HepG2 (cell line): ENCODE results near the gene IRAK2.

ENCODE experiments used
- CTCF ChIP-seq: sonication (generic); formaldehyde crosslinking; IDR thresholded peaks from 2 replicates; pipeline ENCODE4 v1.5.0; 2020; ENCODE audit warnings: mild to moderate bottlenecking, missing genetic modification reagents, moderate library complexity
- ETS1 ChIP-seq: sonication (generic); formaldehyde crosslinking; IDR thresholded peaks from 2 replicates; pipeline ENCODE4 v1.4.0; 2020; ENCODE audit warnings: missing genetic modification reagents
- GABPA ChIP-seq, 2 experiments: IDR thresholded peaks; 2 replicates each; pipeline ENCODE4 v1.6.1; 2011 to 2016; ENCODE audit warnings: low read depth in 2 of 2, low read length in 1 of 2, missing biosample characterization in 1 of 2, missing genetic modification characterization in 1 of 2
- POLR2A ChIP-seq, 2 experiments: IDR thresholded peaks; 2 replicates each; pipeline ENCODE4 v1.6.1; 2011; ENCODE audit warnings: low read depth in 2 of 2, low read length in 2 of 2, mild to moderate bottlenecking in 1 of 2, moderate library complexity in 1 of 2; ENCODE audit not compliant: insufficient read depth in 1 of 2
- ZBTB33 ChIP-seq: sonication (generic); formaldehyde crosslinking; IDR thresholded peaks from 2 replicates; pipeline ENCODE4 v1.4.0; 2020; ENCODE audit warnings: missing genetic modification reagents
- ZFP41 ChIP-seq: sonication (generic); formaldehyde crosslinking; IDR thresholded peaks from 2 replicates; pipeline ENCODE4 v1.4.0; 2020; ENCODE audit warnings: mild to moderate bottlenecking, missing genetic modification reagents, borderline replicate concordance
- ZNF274 ChIP-seq: sonication (generic); formaldehyde crosslinking; IDR thresholded peaks from 2 replicates; pipeline ENCODE4 v1.5.1; 2020; ENCODE audit warnings: mild to moderate bottlenecking, missing genetic modification reagents

- no peak for TF ChIP-seq GABPA (IDR thresholded peaks at IDR 0.05; ENCODE audit: low read depth, low read length)
- TF ChIP-seq GABPA (CRISPR knock-in tag; IDR thresholded peaks at IDR 0.05; ENCODE audit: low read depth): no peak
- TF ChIP-seq ZFP41 (CRISPR knock-in tag): no peak
- TF ChIP-seq POLR2A (IDR thresholded peaks at IDR 0.05; ENCODE audit: insufficient read depth in 1 of 2, low read depth in 2 of 2, low read length in 2 of 2): no peak
- TF ChIP-seq ZBTB33: no peak
- TF ChIP-seq ETS1: no peak
- no peak for TF ChIP-seq CTCF (CRISPR knock-in tag)
- TF ChIP-seq ZNF274: no peak
Observed at GRCh38 chr3:10251006-10251405, 86.3 kb downstream of the IRAK2 start.
